Measurements from ENCODE around the gene RNF121.

RNF121 gene

GRCh38 chr11:72009156-72009555 is 80.3 kb downstream of the RNF121 start:
- 94% methylated on average over 5 of the region's 6 CpGs for WGBS (ENCODE audit: insufficient coverage)
- H3K4me3 ChIP-seq (ENCODE audit: control insufficient read depth in 1 of 7, extremely low read depth in 1 of 7, insufficient read depth in 4 of 7, low read depth in 2 of 7, low read length in 6 of 7): no peak overlapping the region
- no peaks in the 10 kb centered on the region for H3K27me3 ChIP-seq (replicated peaks in 2 of 5; ENCODE audit: control insufficient read depth in 4 of 5, insufficient read depth in 5 of 5, low read length in 4 of 5)
- DNase-seq: no peak
- H3K27ac ChIP-seq (ENCODE audit: insufficient read depth in 1 of 2, low read depth in 1 of 2, low read length in 2 of 2, poor library complexity in 1 of 2, severe bottlenecking in 2 of 2): no peak overlapping the region
- peaks cover 37 to 99% (median 94%) of the 10 kb centered on the region in 4 experiments for H3K36me3 ChIP-seq (ENCODE audit: control insufficient read depth in 4 of 4, insufficient read depth in 4 of 4, low read length in 3 of 4)
- no peaks in the 10 kb centered on the region for H3K4me1 ChIP-seq (ENCODE audit: control extremely low read depth in 1 of 4, control insufficient read depth in 4 of 4, insufficient read depth in 4 of 4, low read length in 3 of 4)
- ChIA-PET POLR2A (no interaction called here), CTCF (interaction anchor here (0.9 to 2.3 kb wide), 5 partner anchors 16 to 36 kb away, joined by 3 to 8 read pairs (median 4); no protein-coding TSS in a partner anchor)
- no peaks in the 10 kb centered on the region for H3K9me3 ChIP-seq (ENCODE audit: control extremely low read depth in 1 of 5, control insufficient read depth in 4 of 5, insufficient read depth in 2 of 5, low read depth in 1 of 5, low read length in 4 of 5)

- Histone ChIP-seq H3K9me3 (ENCODE audit: control extremely low read depth in 1 of 5, control insufficient read depth in 4 of 5, insufficient read depth in 2 of 5, low read depth in 1 of 5, low read length in 4 of 5) (no peaks in the 10 kb centered on the region), H3K4me1 (ENCODE audit: control extremely low read depth in 1 of 4, control insufficient read depth in 4 of 4, insufficient read depth in 4 of 4, low read length in 3 of 4) (no peaks in the 10 kb centered on the region), H3K27me3 (replicated peaks in 2 of 5; ENCODE audit: control insufficient read depth in 4 of 5, insufficient read depth in 5 of 5, low read length in 4 of 5) (no peaks in the 10 kb centered on the region), H3K27ac (ENCODE audit: insufficient read depth in 1 of 2, low read depth in 1 of 2, low read length in 2 of 2, poor library complexity in 1 of 2, severe bottlenecking in 2 of 2) (no peak overlapping the region), H3K4me3 (ENCODE audit: control insufficient read depth in 1 of 7, extremely low read depth in 1 of 7, insufficient read depth in 4 of 7, low read depth in 2 of 7, low read length in 6 of 7) (no peak overlapping the region), H3K36me3 (ENCODE audit: control insufficient read depth in 4 of 4, insufficient read depth in 4 of 4, low read length in 3 of 4) (peaks cover 35 to 99% (median 93%) of the 10 kb centered on the region in 4 experiments)
- DNase-seq: no peak
- CTCF ChIA-PET: interaction anchor here (0.8 to 10.0 kb wide), 3 partner anchors 11 to 33 kb away, joined by 3 to 99 read pairs (median 8); no protein-coding TSS in a partner anchor
- 94% methylated on average over 6 of the region's 10 CpGs for WGBS (ENCODE audit: insufficient coverage)
- POLR2A ChIA-PET: interaction anchor here (0.6 kb wide), 2 partner anchors 117 to 740 kb away, joined by 3 read pairs; no protein-coding TSS in a partner anchor
Measured at GRCh38 chr11:72010529-72011233, 81.8 kb downstream of the RNF121 start.

GRCh38 chr11:72012091-72012630 is 83.3 kb downstream of the RNF121 start:
- H3K36me3 ChIP-seq (ENCODE audit: control insufficient read depth in 4 of 4, insufficient read depth in 4 of 4, low read length in 3 of 4): peaks cover 38 to 99% (median 93%) of the 10 kb centered on the region in 4 experiments
- WGBS (ENCODE audit: insufficient coverage): 97% methylated on average over 4 of the region's 5 CpGs
- DNase-seq: no peak
- ChIA-PET POLR2A (no interaction called here), CTCF (interaction anchor here (1.2 to 24.5 kb wide), 7 partner anchors 12 to 84 kb away, joined by 5 to 394 read pairs (median 99); partner anchors contain the start of gene IL18BP)
- H3K27me3 ChIP-seq (replicated peaks in 2 of 5; ENCODE audit: control insufficient read depth in 4 of 5, insufficient read depth in 5 of 5, low read length in 4 of 5): no peaks in the 10 kb centered on the region
- H3K27ac ChIP-seq (ENCODE audit: insufficient read depth in 1 of 2, low read depth in 1 of 2, low read length in 2 of 2, poor library complexity in 1 of 2, severe bottlenecking in 2 of 2): no peak overlapping the region
- H3K4me3 ChIP-seq (ENCODE audit: control insufficient read depth in 1 of 7, extremely low read depth in 1 of 7, insufficient read depth in 4 of 7, low read depth in 2 of 7, low read length in 6 of 7): no peak overlapping the region
- H3K9me3 ChIP-seq (ENCODE audit: control extremely low read depth in 1 of 5, control insufficient read depth in 4 of 5, insufficient read depth in 2 of 5, low read depth in 1 of 5, low read length in 4 of 5): no peaks in the 10 kb centered on the region
- no peaks in the 10 kb centered on the region for H3K4me1 ChIP-seq (ENCODE audit: control extremely low read depth in 1 of 4, control insufficient read depth in 4 of 4, insufficient read depth in 4 of 4, low read length in 3 of 4)

- ChIA-PET POLR2A (no interaction called here), CTCF (interaction anchor here (1.2 to 24.5 kb wide), 8 partner anchors 13 to 131 kb away, joined by 5 to 394 read pairs (median 56); partner anchors contain the start of gene IL18BP)
- H3K4me1 ChIP-seq (ENCODE audit: control extremely low read depth in 1 of 4, control insufficient read depth in 4 of 4, insufficient read depth in 4 of 4, low read length in 3 of 4): no peaks in the 10 kb centered on the region
- no peak for DNase-seq
- H3K27ac ChIP-seq (ENCODE audit: insufficient read depth in 1 of 2, low read depth in 1 of 2, low read length in 2 of 2, poor library complexity in 1 of 2, severe bottlenecking in 2 of 2): peak overlapping the region in 1 of 2 experiments; percentile 14
- H3K36me3 ChIP-seq (ENCODE audit: control insufficient read depth in 4 of 4, insufficient read depth in 4 of 4, low read length in 3 of 4): peaks cover 34 to 99% (median 94%) of the 10 kb centered on the region in 4 experiments
- 98% methylated on average over 32 of the region's 33 CpGs for WGBS (ENCODE audit: insufficient coverage)
- H3K27me3 ChIP-seq (replicated peaks in 2 of 5; ENCODE audit: control insufficient read depth in 4 of 5, insufficient read depth in 5 of 5, low read length in 4 of 5): no peaks in the 10 kb centered on the region
- H3K9me3 ChIP-seq (ENCODE audit: control extremely low read depth in 1 of 5, control insufficient read depth in 4 of 5, insufficient read depth in 2 of 5, low read depth in 1 of 5, low read length in 4 of 5): no peaks in the 10 kb centered on the region
- no peak overlapping the region for H3K4me3 ChIP-seq (ENCODE audit: control insufficient read depth in 1 of 7, extremely low read depth in 1 of 7, insufficient read depth in 4 of 7, low read depth in 2 of 7, low read length in 6 of 7)
Measured at GRCh38 chr11:72012897-72013721, 84.3 kb downstream of the RNF121 start.

GRCh38 chr11:72013765-72014711 is 85.2 kb downstream of the RNF121 start:
- POLR2A ChIA-PET: no interaction called here
- DNase-seq: no peak

GRCh38 chr11:72014761-72015320 is 86.0 kb downstream of the RNF121 start:
- Histone ChIP-seq H3K27me3 (replicated peaks in 2 of 5; ENCODE audit: control insufficient read depth in 4 of 5, insufficient read depth in 5 of 5, low read length in 4 of 5) (no peaks in the 10 kb centered on the region), H3K9me3 (ENCODE audit: control extremely low read depth in 1 of 5, control insufficient read depth in 4 of 5, insufficient read depth in 2 of 5, low read depth in 1 of 5, low read length in 4 of 5) (no peaks in the 10 kb centered on the region), H3K27ac (ENCODE audit: insufficient read depth in 1 of 2, low read depth in 1 of 2, low read length in 2 of 2, poor library complexity in 1 of 2, severe bottlenecking in 2 of 2) (no peak overlapping the region), H3K4me1 (ENCODE audit: control extremely low read depth in 1 of 4, control insufficient read depth in 4 of 4, insufficient read depth in 4 of 4, low read length in 3 of 4) (no peaks in the 10 kb centered on the region), H3K4me3 (ENCODE audit: control insufficient read depth in 1 of 7, extremely low read depth in 1 of 7, insufficient read depth in 4 of 7, low read depth in 2 of 7, low read length in 6 of 7) (no peak overlapping the region), H3K36me3 (ENCODE audit: control insufficient read depth in 4 of 4, insufficient read depth in 4 of 4, low read length in 3 of 4) (peaks cover 38 to 100% (median 96%) of the 10 kb centered on the region in 4 experiments)
- ChIA-PET POLR2A (no interaction called here), CTCF (interaction anchor here (0.6 to 24.5 kb wide), 14 partner anchors 12 to 278 kb away, joined by 3 to 394 read pairs (median 4); partner anchors contain the start of gene IL18BP)
- no peak for DNase-seq
- 96% methylated on average over 16 of the region's 16 CpGs for WGBS (ENCODE audit: insufficient coverage)

More at GRCh38 chr11:72013765-72014711, 85.2 kb downstream of the RNF121 start:
- WGBS (ENCODE audit: insufficient coverage): 97% methylated on average over 38 of the region's 38 CpGs
- Histone ChIP-seq H3K36me3 (ENCODE audit: control insufficient read depth in 4 of 4, insufficient read depth in 4 of 4, low read length in 3 of 4) (peaks cover 39 to 100% (median 96%) of the 10 kb centered on the region in 4 experiments), H3K4me3 (ENCODE audit: control insufficient read depth in 1 of 7, extremely low read depth in 1 of 7, insufficient read depth in 4 of 7, low read depth in 2 of 7, low read length in 6 of 7) (no peak overlapping the region), H3K27ac (ENCODE audit: insufficient read depth in 1 of 2, low read depth in 1 of 2, low read length in 2 of 2, poor library complexity in 1 of 2, severe bottlenecking in 2 of 2) (no peak overlapping the region), H3K4me1 (ENCODE audit: control extremely low read depth in 1 of 4, control insufficient read depth in 4 of 4, insufficient read depth in 4 of 4, low read length in 3 of 4) (no peaks in the 10 kb centered on the region), H3K27me3 (replicated peaks in 2 of 5; ENCODE audit: control insufficient read depth in 4 of 5, insufficient read depth in 5 of 5, low read length in 4 of 5) (no peaks in the 10 kb centered on the region), H3K9me3 (ENCODE audit: control extremely low read depth in 1 of 5, control insufficient read depth in 4 of 5, insufficient read depth in 2 of 5, low read depth in 1 of 5, low read length in 4 of 5) (no peaks in the 10 kb centered on the region)
- CTCF ChIA-PET: interaction anchor here (0.9 to 24.5 kb wide), 12 partner anchors 13 to 130 kb away, joined by 3 to 394 read pairs (median 12); partner anchors contain the start of gene IL18BP

All from common myeloid progenitor, CD34-positive (primary cell).